Hindlimb muscle (tissue), 1 donor: ENCODE measurements around the gene WNT11. TPM values are rescaled to one million over a fixed set of nuclear protein-coding genes. Genes with fewer than 3 reads are reported as not detected.
A peak's percentile ranks its signal among the peaks of the same experiment; 100 is the strongest.

Experiments used
- DNase-seq: peaks from one replicate; pipeline ENCODE4 v3.0.0-alpha.2; 2013
- polyA plus RNA-seq: library from polyadenylated mRNA; unstranded; fragments of 120-200 nt; gene quantifications from one replicate; pipeline ENCODE4 v1.2.1, GENCODE V29; 2013; ENCODE audit not compliant: insufficient read length

WNT11 gene
- polyA plus RNA-seq, 1 donor = 22.0 TPM

DNA sequence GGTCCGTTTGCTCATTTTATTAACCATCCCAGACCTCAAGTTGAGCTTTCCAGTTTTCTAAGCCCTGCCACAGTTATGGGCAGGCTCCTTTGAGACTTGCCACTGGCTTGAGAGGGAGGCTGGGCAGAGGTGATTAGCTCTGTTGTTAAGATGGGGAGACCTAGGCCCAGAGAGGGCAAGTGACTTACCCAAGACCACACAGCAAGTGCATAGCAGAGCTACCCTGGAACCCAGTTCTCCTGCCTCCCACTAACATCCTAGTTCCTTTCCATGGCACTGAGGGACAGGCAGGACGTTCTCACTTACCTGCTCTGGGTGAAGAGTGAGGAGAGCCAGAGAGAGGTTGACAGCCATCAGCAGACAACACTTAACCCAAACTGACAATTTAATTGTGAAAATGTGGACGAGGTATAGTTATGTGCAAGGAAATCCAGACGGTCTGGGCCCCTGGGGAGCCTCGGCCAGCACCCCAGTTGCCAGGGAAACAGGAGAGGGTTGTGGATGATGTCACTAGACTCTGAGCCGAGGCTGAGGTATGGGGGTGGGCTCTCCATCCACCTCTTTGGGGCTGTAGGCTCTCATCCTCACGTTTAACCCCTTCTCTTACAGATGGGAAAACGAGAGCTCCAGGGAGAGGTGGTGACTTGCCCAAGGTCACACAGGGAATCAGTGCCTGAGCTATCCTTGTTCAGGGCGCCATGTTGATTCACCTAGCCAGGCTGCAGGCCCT, 12.3 kb upstream of the WNT11 start:
- no peak for DNase-seq

DNA sequence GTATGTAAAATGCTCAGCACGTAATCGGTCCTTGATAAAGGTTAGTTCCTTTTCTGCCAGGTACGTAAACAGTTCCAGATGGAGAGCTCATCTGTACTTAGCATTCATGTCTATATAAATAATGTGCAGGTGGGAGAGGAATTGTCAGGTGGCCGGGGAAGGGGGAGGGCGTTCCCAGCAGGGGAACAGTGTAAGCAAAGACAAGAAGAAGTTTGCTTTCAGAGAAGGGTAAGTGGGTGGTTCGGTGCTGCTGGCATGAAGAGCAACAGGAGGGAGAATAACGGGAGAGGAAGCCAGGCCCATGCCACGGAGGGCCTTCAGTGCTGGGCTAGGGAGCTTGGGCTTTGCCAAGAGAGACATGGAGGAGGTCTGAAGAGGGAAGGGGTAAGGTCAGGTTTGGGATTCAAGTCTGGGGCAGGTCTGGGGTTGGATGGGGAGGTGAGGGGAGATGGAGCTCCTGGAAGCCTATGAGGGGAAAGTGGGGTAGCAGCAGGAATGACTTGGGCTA, 11.4 kb upstream of the WNT11 start:
- no peak for DNase-seq

DNA sequence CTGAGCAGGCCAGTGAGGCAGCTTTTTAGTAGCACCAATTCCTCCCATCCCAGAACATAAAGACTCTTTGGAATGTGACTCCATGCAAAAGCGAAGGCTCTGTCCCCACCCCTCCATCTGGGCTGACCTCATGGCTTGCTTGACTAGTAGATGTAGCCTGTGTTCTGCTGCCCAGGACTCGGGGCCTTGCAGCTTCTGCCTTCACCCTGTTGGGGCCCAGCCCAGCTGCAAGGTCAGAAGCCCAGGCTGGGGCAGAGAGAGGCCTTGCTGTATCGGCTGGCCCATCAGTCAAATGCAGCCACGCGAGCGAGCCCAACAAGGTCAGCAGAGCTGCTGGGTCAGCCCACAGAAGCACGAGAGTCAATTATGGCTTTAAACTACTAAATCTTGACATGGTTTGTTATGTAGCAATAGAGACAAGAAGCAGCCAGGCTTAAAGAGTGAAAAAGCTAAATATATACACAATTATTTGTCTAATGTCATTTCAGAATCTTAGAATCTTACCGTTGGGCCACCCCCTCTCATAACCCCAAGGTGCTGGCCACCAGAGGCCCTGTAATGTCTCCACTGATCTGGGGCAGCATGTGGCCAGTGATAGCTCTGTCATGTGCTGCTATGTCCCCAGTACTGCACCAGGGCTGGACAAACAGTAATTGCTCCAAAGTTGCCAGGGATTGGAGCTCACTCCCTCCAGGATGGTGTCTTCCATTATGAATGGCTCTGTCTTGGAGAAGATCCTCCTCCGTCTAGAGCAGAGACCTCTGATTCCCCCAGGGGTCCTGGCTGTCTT, 10.4 kb upstream of the WNT11 start:
- no peak for DNase-seq

DNA sequence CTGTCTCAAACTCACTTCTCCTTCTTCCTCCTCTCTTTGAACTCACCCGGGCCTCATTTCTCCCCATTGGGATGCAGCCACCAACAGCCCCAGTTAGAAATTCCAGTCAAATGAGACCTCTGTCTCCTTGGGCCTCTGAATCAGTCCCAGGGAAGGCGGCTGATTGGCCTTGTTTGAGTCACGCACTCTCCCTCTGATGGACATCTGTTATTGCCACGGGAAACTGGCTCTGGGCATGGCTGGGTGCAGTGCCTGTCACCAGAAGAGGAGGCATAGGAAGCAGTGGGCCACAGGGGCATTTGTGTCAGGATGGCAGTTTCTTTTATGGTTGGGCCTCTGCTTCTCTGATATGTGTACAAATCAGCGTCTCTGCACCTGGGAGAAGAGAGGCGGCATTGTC, 9.6 kb upstream of the WNT11 start:
- no peak for DNase-seq

DNA sequence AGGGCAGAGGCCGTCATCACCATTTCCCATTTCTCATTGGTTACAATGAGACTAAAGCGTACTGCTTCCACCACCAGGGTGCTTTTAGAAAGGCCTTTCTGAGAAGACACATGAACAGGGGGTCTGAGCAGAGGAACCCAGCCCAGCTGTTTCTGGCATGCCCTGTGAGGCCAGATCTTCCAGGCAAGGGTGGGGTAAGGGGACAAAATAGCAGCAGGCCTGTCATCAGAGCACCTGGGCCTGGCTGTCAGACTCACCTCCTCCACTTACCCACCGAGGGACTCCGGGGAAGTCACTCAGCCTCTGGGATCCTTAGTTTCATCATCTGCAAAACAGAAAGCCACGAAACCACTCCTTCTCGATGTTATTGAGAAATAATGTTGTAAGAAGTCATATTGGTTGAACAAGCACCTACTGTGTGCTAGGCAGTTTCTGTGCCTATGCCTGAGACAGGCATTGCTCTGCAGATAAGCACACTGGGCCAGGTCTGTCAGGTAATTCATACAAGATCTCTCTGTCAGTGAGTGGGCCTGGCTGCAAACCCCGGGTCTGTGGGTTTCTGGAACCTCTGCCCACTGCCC, 8.8 kb upstream of the WNT11 start:
- no peak for DNase-seq

DNA sequence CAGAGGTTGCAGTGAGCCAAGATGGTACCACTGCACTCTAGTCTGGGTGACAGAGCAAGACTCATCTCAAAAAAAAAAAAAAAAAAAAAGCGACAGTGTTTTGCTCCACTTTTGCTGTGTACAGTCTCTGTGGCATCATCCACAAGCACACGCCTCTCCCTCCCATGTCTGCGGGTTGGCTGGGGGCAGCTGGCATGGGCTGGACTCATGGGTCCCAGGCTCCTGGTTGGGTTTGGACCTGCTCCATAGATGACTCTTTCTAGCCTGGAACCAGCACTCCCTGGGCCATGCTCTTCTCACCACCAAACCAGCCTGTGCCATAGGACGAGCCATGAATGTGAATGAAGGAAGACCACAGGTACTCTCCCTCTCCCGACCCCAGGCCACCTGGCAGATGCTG, 7.9 kb upstream of the WNT11 start:
- no peak for DNase-seq

DNA sequence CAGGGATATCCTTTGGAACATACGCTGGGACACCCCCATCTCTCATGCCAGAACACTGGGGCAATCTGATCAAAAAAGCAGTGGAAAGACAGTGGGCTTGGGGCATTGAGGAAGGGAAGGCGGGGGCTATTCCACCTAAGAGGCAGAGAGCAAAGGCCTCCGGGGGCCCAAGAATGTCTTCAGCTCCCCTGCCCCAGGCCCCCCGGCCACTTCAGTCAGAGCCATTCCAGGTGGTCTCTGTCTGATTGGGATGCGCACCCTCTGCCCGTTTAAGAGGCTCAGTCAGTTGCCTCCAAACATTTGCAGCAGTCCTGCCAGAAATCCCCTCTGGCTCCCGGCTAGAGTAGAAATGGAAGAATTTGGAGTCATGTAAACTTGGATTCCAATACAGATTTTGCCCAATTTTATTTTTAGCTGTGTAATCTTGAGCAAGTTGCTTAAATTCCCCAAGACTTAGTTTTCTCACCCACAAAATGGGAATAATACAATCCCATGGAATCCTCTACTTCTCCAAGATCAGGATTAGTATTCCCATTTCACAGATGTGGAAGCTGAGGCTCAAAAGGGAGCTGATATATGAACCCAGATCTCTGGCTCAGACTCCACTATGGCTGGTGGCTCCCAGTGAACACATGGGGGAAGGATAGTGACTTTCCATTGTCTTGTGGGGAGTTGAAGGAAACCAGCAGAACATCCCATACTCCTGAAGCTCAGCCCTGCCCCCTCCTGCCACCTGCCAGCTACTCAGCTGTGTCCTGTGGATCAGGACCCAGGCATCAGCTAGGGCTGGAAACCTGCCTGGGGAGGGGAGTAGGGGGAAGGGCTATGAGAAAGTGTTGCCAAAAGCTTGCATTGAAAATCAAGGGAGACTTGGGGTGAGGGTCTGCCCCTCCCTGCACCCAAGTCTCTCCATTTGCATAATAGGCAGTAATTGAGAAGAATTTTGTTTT, 6.1 kb upstream of the WNT11 start:
- DNase-seq = no peak

DNA sequence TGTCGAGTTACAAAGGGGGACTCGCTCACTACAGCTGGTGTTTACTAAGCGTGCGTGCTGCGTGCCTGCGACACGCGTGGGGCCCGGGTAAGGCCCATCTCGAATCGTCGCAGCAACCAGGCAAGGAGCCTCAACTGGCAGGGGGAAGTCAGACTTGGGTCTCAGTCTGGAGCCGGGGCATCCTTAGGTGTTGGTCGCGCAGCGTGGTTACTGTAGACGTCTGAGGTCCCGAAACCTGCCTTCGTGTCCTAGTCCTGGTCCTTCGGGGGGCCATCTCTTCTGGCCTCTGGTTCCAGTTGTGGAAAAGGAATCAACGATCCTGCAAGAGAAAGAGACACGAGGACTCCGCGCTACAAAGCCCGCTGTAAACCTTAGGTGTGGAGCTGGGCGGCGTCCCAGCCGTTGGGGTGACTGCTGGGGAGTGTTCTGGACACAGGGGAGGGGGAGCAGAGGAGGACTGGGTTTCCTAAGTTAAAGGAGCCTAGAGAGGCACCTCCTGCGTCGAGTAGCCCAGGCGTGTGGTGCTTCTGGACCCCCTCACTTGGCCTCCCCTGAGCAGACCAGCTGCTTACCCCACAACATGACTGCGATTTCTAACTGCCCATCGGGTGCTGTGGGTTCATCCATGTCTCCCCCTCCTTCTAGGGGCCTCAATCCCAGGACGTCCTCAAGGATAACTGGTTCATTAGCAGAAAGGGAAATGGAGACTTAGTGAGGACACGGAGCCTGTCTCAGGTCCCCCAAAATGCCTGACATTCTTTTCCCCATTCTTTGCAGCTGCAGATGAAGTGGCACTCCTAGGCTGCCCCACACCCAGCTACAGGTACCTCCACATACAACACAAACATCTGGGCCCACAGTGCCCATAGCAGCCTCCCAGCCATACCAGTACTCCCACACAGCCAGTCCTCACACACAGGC, 4.9 kb upstream of the WNT11 start:
- no peak for DNase-seq

DNA sequence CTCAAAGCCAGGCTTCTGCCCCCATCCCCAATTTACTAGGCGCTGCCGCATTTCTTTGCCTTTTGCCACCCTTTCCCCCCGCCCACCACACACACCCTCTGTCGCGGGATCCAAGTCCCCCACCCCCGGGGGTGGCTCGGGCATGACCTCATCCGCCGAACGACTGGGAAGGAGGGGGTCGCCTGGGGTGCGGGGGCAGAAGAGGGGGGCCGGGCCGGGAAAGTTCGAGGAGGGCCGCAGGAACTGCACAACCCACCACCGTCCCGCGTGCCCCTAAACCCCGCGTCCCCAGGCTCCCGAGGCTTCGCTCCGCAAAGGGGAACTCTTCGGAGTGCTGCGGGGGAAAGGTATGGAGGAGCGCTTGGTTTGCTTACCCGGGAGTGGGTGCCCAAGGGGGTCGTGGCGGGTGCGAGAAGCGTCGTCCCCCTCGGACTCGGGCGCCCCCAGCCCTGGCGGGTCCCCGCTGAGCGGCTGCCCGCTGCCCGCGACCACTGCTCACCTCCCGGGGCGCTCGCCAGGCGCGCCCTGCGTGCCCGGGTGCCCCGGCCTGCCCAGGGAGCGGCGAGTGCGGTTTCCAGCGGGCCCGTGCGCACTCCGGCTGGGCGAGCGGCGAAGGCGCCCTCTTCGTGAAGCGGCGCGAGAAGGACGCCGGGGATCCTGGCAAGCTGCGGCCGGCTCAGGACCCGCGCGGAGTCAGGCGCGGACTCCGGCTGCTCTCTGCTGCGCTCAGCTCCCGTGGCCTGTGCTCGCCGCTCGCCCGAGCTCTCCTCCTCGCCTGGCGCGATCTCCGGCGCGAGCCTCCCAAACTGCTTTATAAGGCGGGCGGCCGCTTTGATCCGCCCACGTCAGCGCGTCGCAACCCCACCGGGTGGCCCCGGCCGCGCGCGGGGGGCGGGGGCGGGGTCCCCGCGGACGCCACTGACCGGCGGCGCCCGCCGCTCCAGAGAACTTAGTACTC, 4.0 kb upstream of the WNT11 start:
- DNase-seq = peak; percentile 91

DNA sequence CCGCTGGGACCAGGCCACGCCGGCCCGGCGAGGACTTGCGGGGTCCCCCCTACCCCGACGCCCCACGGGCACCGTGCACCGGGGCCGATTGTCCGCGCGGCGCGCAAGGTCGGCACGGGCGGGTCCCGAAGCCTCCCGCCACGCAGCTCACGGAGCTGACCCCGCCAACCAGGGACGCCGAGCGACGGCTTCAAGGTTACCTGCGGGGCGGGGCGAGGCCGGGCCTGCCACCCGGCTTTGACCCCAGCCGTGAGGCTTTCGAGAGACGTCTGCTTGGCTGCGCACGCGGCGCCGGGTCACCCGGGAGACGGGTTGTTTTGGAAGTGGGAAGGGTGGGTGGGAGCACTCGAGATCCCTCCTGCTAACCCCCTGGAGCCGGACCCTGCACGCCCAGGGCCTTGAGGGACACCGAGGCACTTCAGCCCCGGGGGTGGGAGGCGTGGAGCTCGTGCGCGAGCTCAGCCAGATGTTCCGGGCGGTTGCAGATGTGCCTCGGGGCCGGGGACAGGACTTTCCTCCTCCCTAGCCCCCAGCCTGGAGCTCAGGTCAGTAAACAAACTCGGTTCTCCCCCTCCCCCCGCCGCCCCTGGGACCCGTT, 3.2 kb upstream of the WNT11 start:
- DNase-seq = peak; percentile 32

DNA sequence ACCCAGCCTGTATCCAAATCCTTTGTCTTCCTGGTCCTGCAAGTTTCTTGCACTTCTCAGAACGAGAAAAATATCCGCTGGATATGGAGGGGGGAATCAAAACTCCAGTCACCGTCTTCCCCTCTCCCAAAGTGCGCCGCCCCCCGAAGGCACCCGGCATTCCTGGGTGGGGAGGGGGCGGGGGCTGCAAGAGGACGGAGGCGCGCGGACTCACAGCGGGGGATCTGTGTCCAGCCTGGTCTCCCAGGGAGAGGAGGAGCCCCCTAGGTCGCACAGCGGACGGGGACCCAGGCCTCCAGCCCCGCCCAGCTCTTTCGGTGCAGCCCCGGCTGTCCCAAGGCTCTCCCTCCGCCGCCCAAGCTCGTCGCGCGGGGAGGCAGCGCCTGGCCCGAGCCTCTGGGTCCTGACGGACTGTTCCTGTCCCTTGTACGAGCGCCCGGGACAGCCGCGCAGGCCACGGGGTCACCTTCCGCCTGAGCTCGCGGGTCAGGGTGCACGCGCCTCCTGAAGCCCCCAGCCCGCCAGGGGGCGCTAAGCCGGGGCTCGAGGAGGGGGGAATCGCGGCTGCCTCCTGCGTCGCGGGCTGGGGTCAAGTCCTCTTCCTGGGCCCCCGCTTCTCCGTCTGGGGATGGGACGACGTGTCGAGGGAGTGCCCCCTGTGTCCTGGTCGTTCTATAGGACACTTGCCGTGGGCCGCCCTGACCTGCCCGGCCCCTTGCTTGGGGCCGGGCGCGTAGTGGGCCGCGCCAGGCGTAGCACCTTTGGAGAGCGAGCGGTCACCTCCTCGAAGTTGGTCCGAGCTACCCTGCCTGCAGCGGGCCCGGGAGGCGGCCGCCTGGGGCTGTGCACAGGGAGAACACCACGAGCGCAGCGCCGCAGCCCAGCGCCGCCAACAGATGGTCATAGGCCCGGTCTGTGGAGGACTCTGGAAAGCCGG, 2.4 kb upstream of the WNT11 start:
- DNase-seq = peak; percentile 84

DNA sequence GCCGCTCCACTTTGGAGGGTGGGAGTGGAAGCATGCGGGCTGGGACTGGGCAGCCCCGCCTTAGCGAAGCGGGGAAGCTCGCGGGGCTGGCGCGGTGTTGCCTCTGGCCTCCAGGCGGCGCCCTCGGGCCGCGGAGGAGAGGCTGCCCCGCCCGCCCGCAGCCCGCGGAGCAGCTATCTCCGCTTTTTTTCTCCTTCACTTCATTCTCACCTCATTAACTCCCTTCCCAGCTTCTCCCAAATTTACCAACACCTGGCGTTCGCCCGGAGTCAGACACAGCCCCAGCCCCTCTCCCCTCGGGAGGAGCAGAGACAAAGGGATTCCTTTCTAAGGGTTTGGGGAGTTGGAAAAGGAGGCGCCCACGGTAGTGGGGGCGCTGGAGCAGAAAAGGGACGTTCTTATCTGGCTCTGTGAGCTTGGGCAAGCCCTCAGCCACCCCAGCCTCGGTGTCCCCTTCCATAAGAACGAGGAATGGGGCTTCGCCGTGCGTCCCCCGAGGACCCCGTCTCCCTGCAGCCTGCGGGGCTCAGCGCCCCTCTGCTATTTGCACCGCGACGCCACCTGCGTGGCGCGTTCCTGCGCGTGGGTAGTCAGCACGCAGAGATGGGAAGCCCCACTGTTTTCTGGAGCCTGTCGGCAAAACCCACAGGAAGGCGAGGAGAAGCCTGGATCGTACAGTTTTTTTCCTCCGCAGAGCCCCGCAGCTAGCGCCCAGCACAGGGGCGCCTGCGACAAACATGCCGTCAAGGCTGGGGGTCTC, 1.5 kb upstream of the WNT11 start:
- peak; percentile 88 for DNase-seq

DNA sequence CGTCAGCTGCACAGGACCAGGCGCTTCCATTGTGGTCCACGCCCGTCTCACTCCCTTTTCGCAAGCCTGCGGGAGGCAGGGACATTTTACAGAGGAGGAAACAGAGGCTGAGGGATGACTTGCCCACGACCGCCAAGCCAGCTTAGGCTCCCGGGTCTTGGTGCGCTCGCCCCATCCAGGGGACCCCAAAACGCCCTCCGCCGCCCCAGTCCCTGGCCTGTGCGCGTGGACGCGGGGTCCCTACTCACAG, 300 bp downstream of the WNT11 start:
- DNase-seq = no peak

DNA sequence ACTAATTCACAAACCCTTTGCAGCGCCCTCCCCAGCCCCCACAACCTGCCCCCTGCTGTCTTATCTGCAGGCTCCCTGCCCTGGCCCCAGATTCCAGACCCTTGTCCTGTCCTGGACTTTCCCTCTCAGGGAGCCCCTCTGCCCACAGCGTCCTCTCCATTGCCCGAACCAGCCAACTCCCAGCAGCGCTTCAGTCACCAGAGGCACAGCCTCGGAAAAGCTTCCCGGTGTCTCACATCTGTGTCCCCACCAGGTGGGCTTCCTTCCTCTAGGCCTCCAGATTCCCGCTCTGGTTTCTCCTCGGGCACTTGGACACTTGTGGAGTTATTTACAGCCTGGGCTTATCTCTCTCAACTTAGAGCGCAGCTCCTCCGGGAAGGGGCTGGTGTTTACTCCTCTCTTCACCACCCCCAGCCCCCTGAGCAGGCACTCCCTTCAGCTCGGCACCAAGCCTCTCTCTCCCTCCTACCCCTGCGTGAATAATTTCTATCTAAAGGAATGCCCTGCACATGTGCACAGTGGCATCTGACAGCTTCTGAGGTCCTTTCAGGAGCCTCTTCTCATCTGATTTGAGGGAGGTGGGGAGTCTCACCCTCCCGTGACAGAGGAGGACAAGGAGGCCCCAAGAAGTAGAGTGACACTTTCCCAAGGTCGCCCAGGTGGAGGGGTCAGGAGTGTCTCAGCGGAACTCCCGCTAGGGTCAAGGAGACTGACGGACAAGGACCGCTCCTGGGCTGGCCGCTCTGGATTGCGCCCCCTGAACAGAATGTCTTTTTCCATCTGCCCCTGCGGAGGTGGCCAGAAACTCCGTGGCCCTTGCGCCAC, 838 bp downstream of the WNT11 start:
- no peak for DNase-seq

DNA sequence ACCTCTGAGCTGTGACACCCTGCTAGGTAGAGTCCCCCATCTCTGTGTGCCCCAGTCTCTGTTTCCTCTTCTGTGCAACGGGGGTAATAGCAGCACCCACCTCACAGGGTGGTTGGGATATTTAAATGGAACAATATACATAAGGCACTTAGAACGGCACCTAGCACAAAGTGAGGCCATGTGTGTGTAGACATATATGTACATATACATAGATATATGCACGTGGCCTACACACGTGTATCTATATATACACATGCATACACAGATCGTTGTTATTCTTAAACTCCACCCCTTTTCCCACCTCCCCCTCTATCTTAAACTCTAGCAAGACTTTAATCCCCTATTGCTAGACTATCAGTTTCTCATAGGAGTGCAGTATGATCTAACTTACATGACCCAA, 2.4 kb downstream of the WNT11 start:
- no peak for DNase-seq

DNA sequence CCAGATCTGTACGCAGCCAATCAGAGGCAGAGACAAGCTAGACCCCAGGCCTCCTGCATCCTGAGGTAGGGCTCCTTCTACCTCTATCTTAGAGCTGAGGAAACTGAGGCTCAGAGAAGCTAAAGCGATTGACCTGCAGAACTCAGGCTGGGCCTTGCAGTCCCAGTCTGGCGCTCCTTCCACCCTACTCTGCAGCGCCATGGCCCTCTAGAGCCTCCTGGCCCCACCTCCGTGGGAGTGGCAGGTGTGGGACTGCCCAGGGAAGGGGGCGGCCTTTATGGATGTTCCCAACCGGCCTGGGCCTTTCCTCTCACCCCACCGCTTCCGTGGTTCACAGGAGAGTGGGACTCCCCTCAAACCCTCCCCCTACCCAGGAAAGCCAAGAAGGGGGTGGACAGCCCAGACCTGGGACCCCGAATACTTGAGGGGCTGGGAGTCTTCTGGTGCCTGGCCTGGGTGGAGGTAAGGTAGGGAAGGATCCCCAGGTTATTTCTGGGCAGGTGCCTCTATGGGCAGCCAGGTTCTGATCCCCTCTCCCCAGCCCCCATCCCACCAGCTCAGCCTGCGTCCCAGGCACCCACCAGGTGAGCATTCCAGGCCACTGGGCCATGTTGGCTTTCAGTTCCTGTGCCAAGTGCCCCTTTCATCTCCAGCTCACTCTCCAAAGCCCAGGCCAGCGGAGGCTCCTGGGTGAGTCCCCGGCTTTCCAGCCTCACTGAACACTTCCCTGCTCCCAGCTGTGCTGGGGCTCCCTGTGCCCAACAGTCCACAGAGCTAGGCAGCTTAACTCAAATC, 3.0 kb downstream of the WNT11 start:
- no peak for DNase-seq
